Lower leg skin (tissue), 4 donors: ENCODE data around the gene COQ9. TPM values are rescaled to one million over a fixed set of nuclear protein-coding genes. Genes with fewer than 3 reads are reported as not detected.

ENCODE experiments used
- DNase-seq, 2 donors: peaks; one replicate each; pipeline ENCODE4 v3.0.0-alpha.2; 2019; ENCODE audit warnings: low spot score in 2 of 2
- H3K4me3 ChIP-seq: fragments of 200-600 bp; sonication (generic); 2 replicates; pipeline ENCODE4 v1.5.1; 2017; ENCODE audit warnings: mild to moderate bottlenecking, low read depth; ENCODE audit not compliant: poor library complexity, severe bottlenecking
- CTCF ChIP-seq, 3 donors: fragments of 450-650 bp; IDR thresholded peaks; one replicate each; pipeline ENCODE4 v1.5.1; 2016; ENCODE audit warnings: antibody characterized with exemption in 3 of 3, mild to moderate bottlenecking in 3 of 3, moderate library complexity in 2 of 3
- POLR2A ChIP-seq, 2 donors: fragments of 450-650 bp; IDR thresholded peaks; one replicate each; pipeline ENCODE4 v1.6.1; 2016 to 2017; ENCODE audit warnings: antibody characterized with exemption in 2 of 2, mild to moderate bottlenecking in 1 of 2, moderate library complexity in 1 of 2
- WGBS, 2 donors: methylation state at CpG; one replicate each; pipeline ENCODE4 v1.1.5; 2018; 5-methylcytosine and 5-hydroxymethylcytosine counted together
- intact Hi-C: fragments of 100-400 bp; cut with DNase I; formaldehyde crosslinking; loops from one replicate; pipeline ENCODE4 v1.15.0; 2023; ENCODE audit warnings: low total_unique reads
- total RNA-seq, 4 donors: library from RNA; depleted of rRNA; stranded (reverse); fragments of >200 nt; gene quantifications; one replicate each; pipeline ENCODE4 v1.1.0, GENCODE V29; 2016

COQ9 gene
- total RNA-seq, 4 donors from 2014 or later, result 38.7 to 55.3 (median 52.2) TPM

GRCh38 chr16:57504491-57504890, 57.2 kb downstream of the COQ9 start:
- 86 to 87% methylated on average over 5 of the region's 5 CpGs for WGBS, 2 donors
- H3K4me3 ChIP-seq, result no peak overlapping the region
- intact Hi-C loops, result no loop called here
- DNase-seq, result no peak
- no peak for TF ChIP-seq CTCF (IDR thresholded peaks at IDR 0.05)
- TF ChIP-seq POLR2A (IDR thresholded peaks at IDR 0.05), result no peak

- H3K4me3 ChIP-seq, result no peak overlapping the region
- intact Hi-C loops, result no loop called here
- WGBS, 2 donors, result 76 to 81% methylated on average over 6 of the region's 6 CpGs
- no peak for TF ChIP-seq POLR2A (IDR thresholded peaks at IDR 0.05)
- TF ChIP-seq CTCF (IDR thresholded peaks at IDR 0.05), result no peak
- no peak for DNase-seq
These were observed 57.9 kb downstream of the COQ9 start for GRCh38 chr16:57505169-57505568.

GRCh38 chr16:57507136-57508034, 60.1 kb downstream of the COQ9 start:
- H3K4me3 ChIP-seq, result no peak overlapping the region
- WGBS, 2 donors, result 63 to 68% methylated on average over 12 to 13 of the region's 13 CpGs
- TF ChIP-seq POLR2A (IDR thresholded peaks at IDR 0.05), result no peak
- no peak for TF ChIP-seq CTCF (IDR thresholded peaks at IDR 0.05)
- DNase-seq, result no peak
- intact Hi-C loops, result no loop called here

- 78 to 90% methylated on average over 2 of the region's 3 CpGs for WGBS, 2 donors
- no peak for TF ChIP-seq CTCF (IDR thresholded peaks at IDR 0.05)
- TF ChIP-seq POLR2A (IDR thresholded peaks at IDR 0.05), result no peak
- intact Hi-C loops, result no loop called here
- no peak for DNase-seq
- no peak overlapping the region for H3K4me3 ChIP-seq
These were observed 60.8 kb downstream of the COQ9 start for GRCh38 chr16:57508035-57508425.

- TF ChIP-seq CTCF (IDR thresholded peaks at IDR 0.05) (no peak), POLR2A (IDR thresholded peaks at IDR 0.05) (no peak)
- no peak for DNase-seq
- H3K4me3 ChIP-seq, result no peak overlapping the region
- WGBS, 2 donors, result 65% methylated on average over 12 of the region's 12 CpGs
- intact Hi-C loops, result no loop called here
These were observed 62.1 kb downstream of the COQ9 start for GRCh38 chr16:57509231-57509923.
